OCI-LY7 (cell line): ENCODE data around the gene MTUS2. TPM values are rescaled to one million over a fixed set of nuclear protein-coding genes. Genes with fewer than 3 reads are reported as not detected.

Experiments
- BruUV-seq: library from RNA; stranded (reverse); fragments of 400-500 nt; replicated peaks from 2 replicates; lab custom pipeline; 2021; lab: Mats Ljungman, UMichigan
- CTCF ChIA-PET: fragments of 300-600 bp; sonication (Branson Sonifier 250); formaldehyde crosslinking; loops from one replicate; lab custom pipeline; 2022; ENCODE audit warnings: antibody characterized with exemption; ENCODE audit not compliant: unreplicated experiment; lab: Charles Lee
- POLR2A ChIA-PET: fragments of 300-600 bp; sonication (Branson Sonifier 250); formaldehyde crosslinking; loops from one replicate; lab custom pipeline; 2022; ENCODE audit warnings: antibody characterized with exemption; lab: Charles Lee
- DNase-seq: peaks from one replicate; pipeline ENCODE4 v3.0.0-alpha.2; 2015; ENCODE audit warnings: low spot score
- H2AFZ ChIP-seq: fragments of 200-600 bp; sonication (generic), shearing (Covaris generic); 2 replicates; pipeline ENCODE4 v1.6.1; 2014; ENCODE audit warnings: mild to moderate bottlenecking, antibody characterized with exemption, low read length, moderate library complexity
- H3K27ac ChIP-seq: fragments of 200-600 bp; sonication (generic); 2 replicates; pipeline ENCODE4 v1.5.1; 2014; ENCODE audit warnings: mixed run types, low read depth, mild to moderate bottlenecking, moderate library complexity, low read length, inconsistent platforms; ENCODE audit not compliant: poor library complexity, severe bottlenecking
- H3K36me3 ChIP-seq: fragments of 200-600 bp; sonication (generic); 2 replicates; pipeline ENCODE4 v1.6.1; 2014; ENCODE audit warnings: mild to moderate bottlenecking, antibody characterized with exemption, low read length, moderate library complexity, mixed read lengths; ENCODE audit not compliant: insufficient read depth
- H3K4me1 ChIP-seq: fragments of 200-600 bp; sonication (generic); 2 replicates; pipeline ENCODE4 v1.5.1; 2014; ENCODE audit warnings: mild to moderate bottlenecking, low read length; ENCODE audit not compliant: insufficient read depth, poor library complexity, severe bottlenecking
- H3K4me2 ChIP-seq: fragments of 200-600 bp; sonication (generic); 2 replicates; pipeline ENCODE4 v1.6.1; 2014; ENCODE audit warnings: mild to moderate bottlenecking, low read length
- H3K4me3 ChIP-seq: fragments of 200-600 bp; sonication (generic); 2 replicates; pipeline ENCODE4 v1.5.1; 2014; ENCODE audit warnings: mild to moderate bottlenecking, low read depth, low read length; ENCODE audit not compliant: poor library complexity, severe bottlenecking
- H3K79me2 ChIP-seq: fragments of 200-600 bp; sonication (generic); 2 replicates; pipeline ENCODE4 v1.6.1; 2016; ENCODE audit warnings: low read depth, mild to moderate bottlenecking, low read length, moderate library complexity, mixed read lengths; ENCODE audit not compliant: insufficient read depth
- H3K9me2 ChIP-seq: fragments of 200-600 bp; sonication (generic); 2 replicates; pipeline ENCODE4 v1.6.1; 2016; ENCODE audit warnings: mild to moderate bottlenecking, low read length, mixed read lengths; ENCODE audit not compliant: insufficient read depth
- H3K9me3 ChIP-seq: fragments of 200-600 bp; sonication (generic); 2 replicates; pipeline ENCODE4 v1.6.1; 2014; ENCODE audit warnings: mild to moderate bottlenecking, mixed run types, low read length, mixed read lengths
- H4K20me1 ChIP-seq: fragments of 200-600 bp; sonication (generic); 2 replicates; pipeline ENCODE4 v1.6.1; 2014; ENCODE audit warnings: mild to moderate bottlenecking, antibody characterized with exemption, low read length, moderate library complexity, mixed read lengths; ENCODE audit not compliant: insufficient read depth
- CTCF ChIP-seq: fragments of 200-600 bp; sonication (generic); conservative IDR thresholded peaks from 2 replicates; pipeline ENCODE4 v1.5.1; 2014; ENCODE audit warnings: mild to moderate bottlenecking, antibody characterized with exemption, low read length, moderate library complexity, mixed read lengths
- EZH2phosphoT487 ChIP-seq: fragments of 200-600 bp; sonication (generic); IDR thresholded peaks from 2 replicates; pipeline ENCODE4 v1.6.1; 2018; ENCODE audit warnings: low read depth, borderline replicate concordance, mild to moderate bottlenecking, mixed run types, antibody characterized with exemption, low read length, moderate library complexity, mixed read lengths
- intact Hi-C: fragments of 100-400 bp; cut with micrococcal nuclease; formaldehyde crosslinking; loops from one replicate; pipeline ENCODE4 v1.10.0; 2022; ENCODE audit not compliant: unreplicated experiment
- total RNA-seq, 2 experiments: library from RNA; depleted of rRNA in 1 of 2; stranded (reverse); fragments of >200 nt in 1 of 2; shearing (Covaris generic) in 1 of 2; gene quantifications; 2 replicates each; pipeline ENCODE4 v1.2.3, GENCODE V29; 2014 to 2022

MTUS2 gene
- total RNA-seq, 2 experiments from 2014 or later = 0.16 to 9.8 TPM

GRCh38 chr13:29101409-29101808 is 281.3 kb downstream of the MTUS2 start:
- no peaks in the 10 kb centered on the region for H3K36me3 ChIP-seq
- H3K9me2 ChIP-seq = no peaks in the 10 kb centered on the region
- no peaks in the 10 kb centered on the region for H3K9me3 ChIP-seq
- H3K27ac ChIP-seq = no peak overlapping the region
- ChIA-PET CTCF (no interaction called here), POLR2A (interaction anchor here (0.6 to 1.1 kb wide), 2 partner anchors 65 to 143 kb away, joined by 3 to 10 read pairs; no protein-coding TSS in a partner anchor)
- intact Hi-C loops = no loop called here
- H2AFZ ChIP-seq = no peak overlapping the region
- no peak for DNase-seq
- no peak for TF ChIP-seq EZH2phosphoT487
- TF ChIP-seq CTCF = no peak
- no peaks in the 10 kb centered on the region for H3K79me2 ChIP-seq
- no peak overlapping the region for H3K4me3 ChIP-seq
- H3K4me1 ChIP-seq = no peaks in the 10 kb centered on the region
- H3K4me2 ChIP-seq = no peak overlapping the region
- BruUV-seq = no TSS peak
- no peaks in the 10 kb centered on the region for H4K20me1 ChIP-seq

- H3K79me2 ChIP-seq = no peaks in the 10 kb centered on the region
- no peak overlapping the region for H3K4me3 ChIP-seq
- DNase-seq = no peak
- no peaks in the 10 kb centered on the region for H3K36me3 ChIP-seq
- H3K27ac ChIP-seq = no peak overlapping the region
- CTCF ChIA-PET = no interaction called here
- POLR2A ChIA-PET = interaction anchor here (0.6 to 1.1 kb wide), 2 partner anchors 64 to 143 kb away, joined by 3 to 10 read pairs; no protein-coding TSS in a partner anchor
- no peak overlapping the region for H3K4me2 ChIP-seq
- intact Hi-C loops = no loop called here
- TF ChIP-seq CTCF (no peak), EZH2phosphoT487 (no peak)
- no peaks in the 10 kb centered on the region for H3K9me3 ChIP-seq
- H2AFZ ChIP-seq = no peak overlapping the region
- H3K9me2 ChIP-seq = no peaks in the 10 kb centered on the region
- H4K20me1 ChIP-seq = no peaks in the 10 kb centered on the region
- H3K4me1 ChIP-seq = no peaks in the 10 kb centered on the region
- no TSS peak for BruUV-seq
Observed at GRCh38 chr13:29101905-29102304, 281.8 kb downstream of the MTUS2 start.

- H2AFZ ChIP-seq = no peak overlapping the region
- BruUV-seq = no TSS peak
Observed at GRCh38 chr13:29103065-29103800, 283.1 kb downstream of the MTUS2 start.

More at GRCh38 chr13:29103065-29103800, 283.1 kb downstream of the MTUS2 start:
- ChIA-PET CTCF (no interaction called here), POLR2A (interaction anchor here (0.6 kb wide), 1 partner anchor 1416 kb away, joined by 3 read pairs; no protein-coding TSS in a partner anchor)
- DNase-seq = no peak
- Histone ChIP-seq H3K4me1 (no peaks in the 10 kb centered on the region), H3K9me2 (no peaks in the 10 kb centered on the region), H3K36me3 (no peaks in the 10 kb centered on the region), H3K4me2 (no peak overlapping the region), H3K27ac (no peak overlapping the region), H3K4me3 (no peak overlapping the region), H3K79me2 (no peaks in the 10 kb centered on the region), H3K9me3 (no peaks in the 10 kb centered on the region), H4K20me1 (no peaks in the 10 kb centered on the region)
- TF ChIP-seq EZH2phosphoT487 (no peak), CTCF (no peak)
- intact Hi-C loops = no loop called here
